Neuronal stem cell (in vitro differentiated cells): Measurements from ENCODE around the gene PPP1R15B.

ENCODE experiments used
- DNase-seq: peaks from one replicate; pipeline ENCODE4 v3.0.0-alpha.2; 2013; ENCODE audit warnings: low spot score
- H2AFZ ChIP-seq: one replicate; pipeline ENCODE4 v1.6.1; 2013; ENCODE audit warnings: mild to moderate bottlenecking, low read length, inconsistent platforms
- H2AK5ac ChIP-seq: 2 replicates; pipeline ENCODE4 v1.6.1; 2013; ENCODE audit warnings: low read depth, mild to moderate bottlenecking, inconsistent platforms, low read length, moderate library complexity, mixed read lengths
- H2BK120ac ChIP-seq: 2 replicates; pipeline ENCODE4 v1.6.1; 2013; ENCODE audit warnings: low read depth, mild to moderate bottlenecking, inconsistent platforms, low read length, moderate library complexity, mixed read lengths
- H2BK12ac ChIP-seq: one replicate; pipeline ENCODE4 v1.6.1; 2013; ENCODE audit warnings: low read length, inconsistent platforms
- H2BK15ac ChIP-seq: 2 replicates; pipeline ENCODE4 v1.6.1; 2013; ENCODE audit warnings: mild to moderate bottlenecking, low read length, inconsistent platforms, mixed read lengths
- H2BK5ac ChIP-seq: one replicate; pipeline ENCODE4 v1.6.1; 2013; ENCODE audit warnings: inconsistent platforms, mild to moderate bottlenecking, low read length, moderate library complexity
- H3K14ac ChIP-seq: one replicate; pipeline ENCODE4 v1.6.1; 2013; ENCODE audit warnings: low read length, inconsistent platforms
- H3K18ac ChIP-seq: 2 replicates; pipeline ENCODE4 v1.6.1; 2013; ENCODE audit warnings: low read length, inconsistent platforms
- H3K23ac ChIP-seq: 2 replicates; pipeline ENCODE4 v1.6.1; 2013; ENCODE audit warnings: low read depth, mild to moderate bottlenecking, mixed read lengths, low read length, inconsistent platforms; ENCODE audit not compliant: poor library complexity
- H3K27ac ChIP-seq: replicated peaks from 3 replicates; pipeline ENCODE4 v1.5.1; 2013; ENCODE audit warnings: low read length, inconsistent platforms
- H3K27me3 ChIP-seq, 3 experiments: 2 replicates each; pipeline ENCODE4 v1.6.1; 2013; ENCODE audit warnings: low read length in 3 of 3, mild to moderate bottlenecking in 2 of 3, inconsistent platforms in 1 of 3, low read depth in 1 of 3, mixed read lengths in 1 of 3, moderate library complexity in 1 of 3; ENCODE audit not compliant: control insufficient read depth in 3 of 3, insufficient read depth in 3 of 3
- H3K36me3 ChIP-seq, 2 donors: replicated peaks in 1 of 2; 2 replicates each; pipeline ENCODE4 v1.6.1; 2013; ENCODE audit warnings: low read length in 2 of 2; ENCODE audit not compliant: control insufficient read depth in 2 of 2, insufficient read depth in 2 of 2
- H3K4ac ChIP-seq: 2 replicates; pipeline ENCODE4 v1.6.1; 2013; ENCODE audit warnings: inconsistent platforms, mild to moderate bottlenecking, low read length, moderate library complexity
- H3K4me1 ChIP-seq, 2 donors: 1 replicate in 1 of 2; 2 replicates in 1 of 2; pipeline ENCODE4 v1.6.1; 2013; ENCODE audit warnings: low read length in 2 of 2, low read depth in 1 of 2; ENCODE audit not compliant: control insufficient read depth in 2 of 2, insufficient read depth in 1 of 2
- H3K4me2 ChIP-seq: one replicate; pipeline ENCODE4 v1.6.1; 2013; ENCODE audit warnings: mild to moderate bottlenecking, low read length, inconsistent platforms; ENCODE audit not compliant: insufficient read depth, poor library complexity, severe bottlenecking
- H3K4me3 ChIP-seq, 2 donors: 2 replicates each; pipeline ENCODE4 v1.5.1; 2013; ENCODE audit warnings: low read length in 2 of 2, mild to moderate bottlenecking in 2 of 2, inconsistent platforms in 1 of 2, moderate library complexity in 1 of 2
- H3K79me1 ChIP-seq: one replicate; pipeline ENCODE4 v1.6.1; 2013; ENCODE audit warnings: low read depth, mild to moderate bottlenecking, inconsistent platforms, low read length, moderate library complexity
- H3K9ac ChIP-seq: one replicate; pipeline ENCODE4 v1.6.1; 2013; ENCODE audit warnings: mild to moderate bottlenecking, low read depth, low read length, inconsistent platforms; ENCODE audit not compliant: poor library complexity
- H3K9me3 ChIP-seq, 2 donors: replicated peaks in 1 of 2; 2 replicates each; pipeline versions ENCODE3 to v1.6.1; 2013; ENCODE audit warnings: low read length in 2 of 2, mild to moderate bottlenecking in 2 of 2, inconsistent platforms in 1 of 2, low read depth in 1 of 2, mixed read lengths in 1 of 2, moderate library complexity in 1 of 2; ENCODE audit not compliant: control insufficient read depth in 2 of 2, insufficient read depth in 1 of 2
- H4K8ac ChIP-seq: one replicate; pipeline ENCODE4 v1.6.1; 2013; ENCODE audit warnings: low read depth, mild to moderate bottlenecking, inconsistent platforms, low read length, moderate library complexity
- H4K91ac ChIP-seq: one replicate; pipeline ENCODE4 v1.6.1; 2013; ENCODE audit warnings: low read length, low read depth, mild to moderate bottlenecking, inconsistent platforms; ENCODE audit not compliant: poor library complexity
- WGBS, 2 donors: extraction: QIAGEN DNeasy Blood & Tissue Kit; methylation state at CpG; one replicate each; pipeline ENCODE4 v1.1.7; 2013; ENCODE audit warnings: missing lambda C conversion rate in 2 of 2, mixed read lengths in 1 of 2; ENCODE audit not compliant: insufficient read length in 2 of 2, insufficient replicate concordance in 1 of 2; ENCODE audit errors: extremely low coverage in 2 of 2; 5-methylcytosine and 5-hydroxymethylcytosine counted together

Gene PPP1R15B

GRCh38 chr1:204456826-204457442 lies 45.3 kb upstream of the PPP1R15B start:
- Histone ChIP-seq H2AFZ (no peak overlapping the region), H3K4me1 (peaks cover 36 to 37% of the 10 kb centered on the region in 2 donors)
- no CpG with 5 or more reads among the region's 11 CpGs for WGBS, 2 donors

GRCh38 chr1:204455831-204456145 lies 44.2 kb upstream of the PPP1R15B start:
- no peak for DNase-seq
- Histone ChIP-seq H2BK15ac (peak overlapping the region; percentile 90), H3K14ac (peak overlapping the region; percentile 92), H2BK120ac (peak overlapping the region; percentile 97), H3K36me3 (peaks cover 18 to 77% of the 10 kb centered on the region in 2 donors), H2AFZ (no peak overlapping the region), H3K9me3 (no peaks in the 10 kb centered on the region), H4K91ac (peak overlapping the region; percentile 99), H3K79me1 (peaks cover 2% of the 10 kb centered on the region), H2BK12ac (peak overlapping the region; percentile 97), H3K27me3 (no peaks in the 10 kb centered on the region), H2AK5ac (peak overlapping the region; percentile 100), H3K9ac (peak overlapping the region; percentile 74), H4K8ac (peak overlapping the region; percentile 73), H3K4ac (peak overlapping the region; percentile 86), H3K4me2 (peak overlapping the region; percentile 40), H3K4me3 (no peak overlapping the region), H3K18ac (peak overlapping the region; percentile 98), H3K23ac (peak overlapping the region; percentile 70), H2BK5ac (peak overlapping the region; percentile 99), H3K4me1 (peaks cover 37 to 41% of the 10 kb centered on the region in 2 donors), H3K27ac (peak overlapping the region; percentile 97)
- no CpG with 5 or more reads among the region's 9 CpGs for WGBS, 2 donors

More at GRCh38 chr1:204456826-204457442, 45.3 kb upstream of the PPP1R15B start:
- H3K4me2 ChIP-seq = no peak overlapping the region
- no peak overlapping the region for H2AK5ac ChIP-seq
- H2BK15ac ChIP-seq = no peak overlapping the region
- H3K9me3 ChIP-seq = no peaks in the 10 kb centered on the region
- peaks cover 15 to 77% of the 10 kb centered on the region in 2 donors for H3K36me3 ChIP-seq
- no peak overlapping the region for H3K4me3 ChIP-seq
- H3K79me1 ChIP-seq = peaks cover 2% of the 10 kb centered on the region
- H3K27me3 ChIP-seq = no peaks in the 10 kb centered on the region
- no peak overlapping the region for H2BK12ac ChIP-seq
- no peak overlapping the region for H3K9ac ChIP-seq
- H3K27ac ChIP-seq = peak overlapping the region; percentile 51
- no peak overlapping the region for H3K23ac ChIP-seq
- no peak overlapping the region for H4K91ac ChIP-seq
- peak overlapping the region; percentile 50 for H3K18ac ChIP-seq
- H3K14ac ChIP-seq = no peak overlapping the region
- H4K8ac ChIP-seq = no peak overlapping the region
- H3K4ac ChIP-seq = no peak overlapping the region
- H2BK120ac ChIP-seq = no peak overlapping the region
- no peak for DNase-seq
- no peak overlapping the region for H2BK5ac ChIP-seq

GRCh38 chr1:204455063-204455830 lies 43.6 kb upstream of the PPP1R15B start:
- peak; percentile 95 for DNase-seq
- peak overlapping the region; percentile 98 for H3K18ac ChIP-seq
- peaks cover 37 to 46% of the 10 kb centered on the region in 2 donors for H3K4me1 ChIP-seq

GRCh38 chr1:204454476-204454875 lies 42.9 kb upstream of the PPP1R15B start:
- H3K27ac ChIP-seq = peak overlapping the region; percentile 86
- no CpG with 5 or more reads among the region's 4 CpGs for WGBS, 2 donors
- H3K36me3 ChIP-seq = peaks cover 14 to 77% of the 10 kb centered on the region in 2 donors

More at GRCh38 chr1:204455063-204455830, 43.6 kb upstream of the PPP1R15B start:
- H2BK12ac ChIP-seq = peak overlapping the region; percentile 97
- peak overlapping the region; percentile 74 for H3K9ac ChIP-seq
- peak overlapping the region; percentile 100 for H2AK5ac ChIP-seq
- H2AFZ ChIP-seq = peak overlapping the region; percentile 31
- H3K9me3 ChIP-seq = no peaks in the 10 kb centered on the region
- peak overlapping the region; percentile 70 for H3K23ac ChIP-seq
- peak overlapping the region; percentile 97 for H2BK120ac ChIP-seq
- H3K36me3 ChIP-seq = peaks cover 15 to 77% of the 10 kb centered on the region in 2 donors
- peak overlapping the region; percentile 86 for H3K4ac ChIP-seq
- H4K91ac ChIP-seq = peak overlapping the region; percentile 99
- H3K79me1 ChIP-seq = peaks cover 2% of the 10 kb centered on the region
- no CpG with 5 or more reads among the region's 18 CpGs for WGBS, 2 donors
- H3K27me3 ChIP-seq = no peaks in the 10 kb centered on the region
- H3K4me3 ChIP-seq = no peak overlapping the region
- peak overlapping the region; percentile 90 for H2BK15ac ChIP-seq
- peak overlapping the region; percentile 99 for H2BK5ac ChIP-seq
- H3K14ac ChIP-seq = peak overlapping the region; percentile 92
- peak overlapping the region; percentile 73 for H4K8ac ChIP-seq
- peak overlapping the region; percentile 97 for H3K27ac ChIP-seq
- H3K4me2 ChIP-seq = peak overlapping the region; percentile 40

More at GRCh38 chr1:204454476-204454875, 42.9 kb upstream of the PPP1R15B start:
- no peak overlapping the region for H3K9ac ChIP-seq
- H2BK5ac ChIP-seq = peak overlapping the region; percentile 25
- no peak overlapping the region for H2BK12ac ChIP-seq
- H3K9me3 ChIP-seq = no peaks in the 10 kb centered on the region
- H3K79me1 ChIP-seq = peaks cover 2% of the 10 kb centered on the region
- no peak overlapping the region for H3K14ac ChIP-seq
- H2AFZ ChIP-seq = peak overlapping the region; percentile 31
- H3K4me2 ChIP-seq = no peak overlapping the region
- H4K8ac ChIP-seq = no peak overlapping the region
- H2BK15ac ChIP-seq = no peak overlapping the region
- H3K27me3 ChIP-seq = no peaks in the 10 kb centered on the region
- H3K4ac ChIP-seq = no peak overlapping the region
- peak overlapping the region; percentile 31 for H3K18ac ChIP-seq
- no peak for DNase-seq
- H2BK120ac ChIP-seq = no peak overlapping the region
- no peak overlapping the region for H3K4me3 ChIP-seq
- no peak overlapping the region for H3K23ac ChIP-seq
- no peak overlapping the region for H4K91ac ChIP-seq
- H3K4me1 ChIP-seq = peaks cover 37 to 45% of the 10 kb centered on the region in 2 donors
- H2AK5ac ChIP-seq = no peak overlapping the region
